ENCODE data around the gene JADE3.

JADE3 gene

DNA sequence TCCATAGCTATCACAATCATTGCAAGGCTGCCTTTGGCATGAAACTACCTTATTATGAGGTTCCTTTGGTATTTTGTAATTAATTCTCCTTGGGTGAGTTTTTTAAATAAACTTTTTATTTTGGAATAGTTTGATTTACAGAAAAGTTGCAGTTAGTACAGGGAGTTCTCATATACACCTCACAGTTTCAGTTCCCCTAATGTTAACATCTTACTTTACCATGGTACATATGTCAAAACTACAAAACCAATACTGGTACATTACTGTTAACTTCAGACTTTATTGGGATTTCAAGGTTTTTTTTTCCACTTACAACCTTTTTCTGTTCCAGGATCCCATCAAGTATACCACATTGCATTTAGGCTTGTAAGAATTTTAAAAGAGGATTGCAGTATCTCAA lies 114.0 kb downstream of the JADE3 start:
- no peak for DNase-seq (ENCODE audit: low spot score)

DNA sequence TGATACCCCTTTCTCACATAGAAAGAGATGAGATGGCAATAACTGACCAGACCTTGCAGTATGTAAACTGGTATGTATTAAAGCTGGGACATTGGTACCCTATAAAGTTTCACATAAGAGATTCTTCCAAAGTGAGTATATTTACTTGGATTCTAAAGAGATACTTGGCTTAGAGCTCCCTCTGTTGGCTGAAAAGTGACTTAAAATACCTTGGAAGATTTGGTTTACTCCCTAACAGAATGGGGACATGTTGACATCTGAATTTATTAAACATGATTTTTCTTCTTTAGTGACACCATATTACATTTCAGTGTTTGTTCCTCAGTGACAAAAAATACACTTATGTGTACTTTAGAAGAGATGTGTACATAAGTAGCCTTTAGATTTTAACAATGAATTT lies 118.1 kb downstream of the JADE3 start:
- DNase-seq (ENCODE audit: low spot score): no peak

DNA sequence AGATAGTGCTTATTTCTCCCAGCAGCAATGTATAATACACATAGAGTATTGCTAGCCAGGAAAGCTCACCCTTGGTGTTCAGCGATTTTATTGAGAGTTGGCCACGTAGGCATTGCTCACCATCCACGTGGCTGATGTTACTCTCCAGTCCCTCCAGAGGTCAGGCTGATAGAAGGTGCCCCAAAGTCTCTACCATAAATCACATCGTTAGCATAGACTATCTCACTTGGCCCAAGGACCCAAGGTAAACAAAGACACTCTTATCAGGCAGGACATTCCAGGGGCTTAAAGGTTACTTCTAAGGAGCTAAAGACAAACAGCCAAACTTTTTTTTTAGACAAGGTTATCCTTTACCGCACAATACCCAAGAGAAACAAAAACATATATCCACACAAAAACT lies 135.8 kb downstream of the JADE3 start:
- DNase-seq (ENCODE audit: low spot score): no peak

DNA sequence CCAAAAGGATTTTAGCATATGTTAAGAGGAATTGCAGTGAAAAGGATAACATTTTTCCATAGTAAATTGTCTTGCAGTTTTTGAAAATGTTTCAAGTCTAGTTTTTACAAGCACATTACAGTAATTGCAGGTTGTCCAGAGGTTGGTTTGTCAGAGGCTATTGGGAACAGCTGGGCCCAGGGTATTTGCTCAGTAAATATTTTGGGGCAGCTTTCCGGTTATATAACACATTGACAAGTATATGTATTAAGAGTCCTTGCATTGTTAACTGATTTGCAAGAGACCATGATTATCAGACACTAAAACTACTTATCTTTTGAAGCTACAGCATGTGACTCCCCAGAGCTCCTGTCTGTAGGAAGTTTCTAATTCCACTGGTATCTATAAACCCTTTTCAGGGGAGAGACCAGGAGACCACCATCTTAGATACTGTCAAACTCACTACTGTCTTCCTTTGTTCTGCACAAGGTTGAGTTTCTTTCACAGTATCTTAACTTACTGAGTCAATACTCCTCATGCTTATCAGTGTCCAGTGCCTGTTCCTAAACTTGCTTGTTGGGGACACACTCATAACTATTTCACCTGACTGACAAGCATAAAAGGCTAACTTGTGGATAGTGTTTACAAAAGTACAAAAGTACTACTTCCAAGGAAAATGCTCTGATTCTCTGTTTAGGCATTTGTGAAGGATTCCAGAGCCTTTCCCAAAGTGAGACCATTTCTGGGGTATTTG lies 147.1 kb downstream of the JADE3 start:
- no peak for DNase-seq (ENCODE audit: low spot score)

DNA sequence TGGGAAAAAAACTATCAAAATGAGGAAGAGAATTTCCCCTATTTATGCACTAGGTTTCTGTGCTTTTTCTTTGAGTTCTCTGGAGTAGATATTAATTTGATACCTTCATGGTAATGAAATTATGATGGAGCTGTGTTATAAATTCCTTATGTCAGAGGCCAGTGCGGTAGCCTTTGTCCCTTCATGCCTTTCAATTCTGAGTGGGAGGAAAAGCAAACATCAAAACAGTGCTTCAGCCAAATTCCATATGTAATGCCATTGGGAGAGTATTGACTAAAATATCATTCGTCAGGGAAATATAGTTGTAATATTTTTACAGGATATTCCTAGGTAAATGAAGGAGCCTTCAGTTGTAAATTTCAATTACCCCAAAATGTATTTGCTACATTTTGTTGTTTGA lies 148.5 kb downstream of the JADE3 start:
- no peak for DNase-seq (ENCODE audit: low spot score)

DNA sequence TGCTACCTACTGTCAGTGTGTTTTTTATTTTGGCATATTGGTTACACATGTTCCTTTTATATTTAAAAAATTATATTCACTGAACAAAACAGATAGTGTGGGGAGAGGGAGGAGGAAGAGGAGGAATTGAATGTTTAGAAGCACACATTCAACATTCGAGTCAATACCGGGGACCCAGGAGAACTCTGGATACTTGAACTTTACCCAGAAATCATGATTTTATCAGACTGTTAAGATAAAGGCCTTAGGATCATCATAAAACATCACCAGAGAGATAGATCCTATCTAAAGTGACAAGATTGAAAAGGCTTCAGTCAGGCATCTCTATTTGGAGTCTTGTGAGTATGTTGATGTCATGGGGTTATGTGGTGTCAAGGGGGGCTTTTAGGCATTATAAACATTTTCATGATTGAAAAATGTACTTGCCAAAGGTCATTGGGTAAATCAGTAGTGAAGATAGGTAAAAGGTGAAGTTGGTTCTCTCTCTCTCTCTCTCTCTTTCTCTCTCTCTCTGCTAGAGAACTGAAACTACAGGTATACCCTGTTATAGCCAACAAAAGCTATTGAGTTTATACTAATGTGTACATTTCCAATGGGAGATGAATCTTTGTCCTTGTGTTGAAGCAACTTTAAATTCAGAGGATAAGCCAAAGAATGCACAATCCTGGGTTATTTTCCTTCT lies 149.2 kb downstream of the JADE3 start:
- no peak for DNase-seq (ENCODE audit: low spot score)

DNA sequence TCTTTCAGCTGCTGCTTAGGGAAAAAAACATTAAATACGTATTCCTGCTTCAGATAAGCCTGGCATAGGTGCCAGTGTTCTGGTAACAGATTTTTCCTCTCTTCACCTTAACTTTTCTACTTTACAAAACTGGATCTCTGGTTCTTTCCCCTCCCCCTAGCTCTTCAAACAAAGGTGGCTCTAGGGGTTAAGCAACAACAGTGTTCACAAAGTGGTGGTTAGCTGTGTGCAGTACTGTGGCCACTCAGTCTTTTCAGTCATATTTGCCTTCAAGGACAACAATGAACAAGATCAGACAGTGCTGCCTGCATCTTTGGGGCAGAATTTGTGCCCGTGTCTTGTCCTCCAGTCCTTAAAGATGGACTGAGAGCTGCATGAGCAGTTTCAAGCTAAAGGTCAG lies 151.0 kb downstream of the JADE3 start:
- no peak for DNase-seq (ENCODE audit: low spot score)

DNA sequence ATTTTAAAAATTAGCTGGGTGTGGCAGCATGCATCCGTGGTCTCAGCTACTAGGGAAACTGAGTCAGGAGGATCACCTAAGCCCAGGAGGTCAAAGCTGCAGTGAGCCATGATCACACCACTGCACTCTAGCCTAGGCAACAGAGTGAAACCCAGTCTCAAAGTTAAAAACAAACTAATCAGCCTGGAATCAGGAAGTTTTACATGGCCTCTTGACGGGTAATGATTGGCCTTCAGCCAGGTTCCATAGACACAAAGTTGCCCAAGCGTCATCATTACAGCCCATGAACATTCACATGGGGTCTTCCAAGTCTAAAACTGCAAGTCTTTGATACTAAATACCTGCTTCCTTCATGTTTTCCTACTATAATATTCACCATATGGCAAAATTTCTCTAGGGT lies 156.0 kb downstream of the JADE3 start:
- no peak for DNase-seq (ENCODE audit: low spot score)

DNA sequence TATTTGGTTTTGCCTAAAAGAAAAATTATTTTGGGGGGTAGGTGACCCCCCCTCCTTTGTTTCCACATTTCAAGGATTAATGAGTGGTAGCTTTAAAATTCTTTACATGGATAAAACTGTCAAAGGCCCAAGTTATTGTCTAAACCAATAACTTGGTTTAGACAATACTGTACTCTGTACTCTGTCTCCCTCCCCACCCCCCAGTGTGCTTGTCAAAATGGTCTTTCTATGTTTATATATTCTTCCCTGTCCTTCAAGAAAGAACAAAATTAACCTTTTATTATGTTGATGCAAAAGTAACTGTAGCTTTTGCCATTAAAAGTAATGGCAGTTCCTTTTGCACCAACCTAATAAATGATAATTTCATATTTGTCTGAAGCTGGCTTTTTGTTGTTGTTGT lies 156.5 kb downstream of the JADE3 start:
- DNase-seq (ENCODE audit: low spot score): no peak

DNA sequence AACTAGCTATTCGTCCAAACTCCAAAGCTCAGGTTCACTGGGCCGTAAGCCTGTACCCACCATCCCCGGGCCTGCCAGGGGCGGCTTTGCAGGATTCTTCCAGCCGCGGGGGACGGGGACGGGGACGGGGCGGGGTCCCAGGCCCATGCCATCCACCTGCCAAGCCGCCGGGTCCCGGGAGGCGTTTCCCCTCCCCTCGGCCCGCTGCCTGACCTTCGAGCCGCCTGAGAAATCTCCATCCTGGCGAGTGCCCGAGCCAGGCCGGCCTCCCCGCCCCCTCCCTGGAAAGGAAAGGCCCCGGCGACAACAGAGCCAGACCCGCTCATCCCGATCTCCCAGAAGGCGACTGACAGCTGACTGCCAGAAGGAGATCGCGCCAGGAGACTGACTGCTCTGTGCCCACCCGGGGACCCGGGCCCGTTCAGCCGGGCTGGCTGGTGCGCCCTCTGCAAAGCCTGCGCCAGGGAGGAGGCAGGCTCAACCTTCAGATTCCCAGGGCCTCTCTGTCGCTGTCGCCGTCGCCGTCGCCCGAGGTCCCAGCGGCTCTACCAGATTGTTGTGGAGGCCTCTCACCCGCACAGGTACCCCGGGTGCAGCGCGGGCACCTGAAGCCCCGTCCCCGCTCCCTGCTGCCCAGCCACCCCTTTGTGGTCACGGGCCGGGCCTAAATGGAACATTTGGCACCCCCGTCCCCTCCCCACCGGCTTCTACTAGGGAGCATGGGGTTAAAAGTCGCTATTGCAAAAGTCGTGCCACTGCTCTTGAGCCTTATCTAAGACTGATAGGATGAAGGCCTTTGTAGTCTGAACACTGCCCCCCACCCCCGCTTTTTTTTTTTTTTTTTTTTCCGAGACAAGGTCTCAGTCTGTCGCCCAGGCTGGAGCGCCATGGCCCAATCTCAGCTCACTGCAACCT lies 166.2 kb downstream of the JADE3 start, which contains the start of gene RGN:
Gene RGN (plus strand): TSS at position 315 of the 915 bp plus-strand sequence. CDS start 2,702 bp downstream, outside the sequence.
- DNase-seq (ENCODE audit: low spot score): peak; percentile 54

DNA sequence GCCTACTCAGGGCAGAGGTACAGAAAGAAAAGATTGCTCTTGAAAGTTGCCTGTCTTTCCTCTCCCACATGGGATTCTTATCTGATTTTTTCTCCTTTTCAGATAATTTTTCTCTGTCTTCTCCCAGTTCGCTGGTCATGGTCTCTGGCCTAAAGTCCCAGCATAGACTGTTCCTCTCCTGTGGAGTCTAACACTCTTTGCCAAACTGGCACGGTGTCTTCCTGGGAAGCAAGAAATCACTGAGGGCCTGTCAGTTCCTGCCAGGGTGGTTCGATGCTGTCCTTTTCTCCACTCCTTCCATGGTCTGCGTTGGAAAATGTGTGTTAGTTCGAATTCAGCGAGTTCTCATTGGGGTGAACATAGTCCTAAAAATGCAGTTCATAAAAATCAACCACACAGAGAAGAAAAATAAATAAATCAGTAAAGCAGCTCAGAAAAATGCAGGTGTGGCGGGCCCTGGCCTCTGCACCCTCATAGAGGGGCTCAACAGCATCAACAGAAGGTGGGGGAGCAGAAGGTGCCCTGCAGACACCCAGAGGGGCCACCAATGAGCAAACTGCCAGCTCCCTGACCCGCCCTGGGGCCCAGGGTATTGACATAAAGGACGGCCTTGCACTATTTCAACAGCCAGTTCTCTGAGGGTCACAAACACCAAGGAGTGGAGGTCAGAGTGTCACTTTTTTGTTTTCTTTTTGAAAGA lies 168.1 kb downstream of the JADE3 start:
- no peak for DNase-seq (ENCODE audit: low spot score)

DNA sequence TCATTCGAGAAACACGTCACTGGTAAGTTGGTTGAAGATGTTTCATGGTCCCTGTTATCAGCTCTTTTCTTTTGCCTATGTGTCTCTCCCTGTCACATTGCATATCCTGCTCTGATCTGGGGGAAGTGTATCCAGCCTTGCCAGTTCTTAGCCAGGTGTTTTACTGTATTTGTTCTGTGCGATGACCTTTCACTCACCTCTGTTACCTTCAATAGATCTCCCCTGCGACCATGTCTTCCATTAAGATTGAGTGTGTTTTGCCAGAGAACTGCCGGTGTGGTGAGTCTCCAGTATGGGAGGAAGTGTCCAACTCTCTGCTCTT lies 168.7 kb downstream of the JADE3 start:
- DNase-seq (ENCODE audit: low spot score): no peak

DNA sequence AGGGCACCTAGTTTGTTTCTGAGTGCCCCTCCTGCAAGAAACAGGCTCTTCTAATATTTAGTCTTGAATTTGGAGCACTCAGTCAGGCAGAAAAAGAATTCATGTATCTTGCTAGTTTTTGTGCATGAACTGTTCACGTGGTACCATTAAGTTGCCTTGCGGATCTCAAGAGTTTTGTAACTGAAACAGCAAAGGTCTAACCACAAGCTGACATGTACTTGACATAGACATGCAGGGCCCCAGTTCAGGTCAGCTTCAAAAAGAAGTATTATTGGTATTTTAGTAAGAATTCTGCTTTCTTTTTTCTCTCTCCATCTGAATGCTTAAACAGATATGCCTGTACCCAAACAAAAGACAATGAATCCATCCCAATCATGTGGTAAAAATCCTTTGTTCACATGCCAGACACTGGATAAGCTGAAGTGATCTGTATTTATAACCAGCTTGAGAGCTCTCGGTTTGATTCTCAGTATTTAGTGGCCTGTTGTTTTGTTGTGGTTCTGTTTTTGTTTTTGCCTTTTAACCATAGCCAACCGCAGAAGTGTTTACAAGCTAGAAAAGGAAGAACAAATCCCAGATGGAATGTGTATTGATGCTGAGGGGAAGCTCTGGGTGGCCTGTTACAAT lies 179.0 kb downstream of the JADE3 start:
- DNase-seq (ENCODE audit: low spot score): no peak

DNA sequence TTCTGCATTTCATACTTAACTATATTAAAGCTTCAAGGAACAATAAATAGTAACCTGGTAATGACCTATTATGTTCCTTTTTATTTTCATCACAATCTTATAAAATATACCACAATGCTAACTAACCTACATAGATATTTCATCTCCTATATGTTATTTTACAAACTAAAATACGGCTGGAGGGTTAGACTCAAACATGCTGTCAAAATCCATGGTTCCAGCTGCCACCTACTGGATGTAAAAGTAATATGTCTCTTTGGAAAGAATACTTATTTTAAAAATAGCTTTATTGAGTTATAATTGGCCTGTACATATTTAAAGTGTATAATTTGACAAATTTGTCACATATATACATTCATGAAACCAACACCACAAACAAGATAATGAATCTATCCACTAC lies 181.0 kb downstream of the JADE3 start:
- no peak for DNase-seq (ENCODE audit: low spot score)

DNA sequence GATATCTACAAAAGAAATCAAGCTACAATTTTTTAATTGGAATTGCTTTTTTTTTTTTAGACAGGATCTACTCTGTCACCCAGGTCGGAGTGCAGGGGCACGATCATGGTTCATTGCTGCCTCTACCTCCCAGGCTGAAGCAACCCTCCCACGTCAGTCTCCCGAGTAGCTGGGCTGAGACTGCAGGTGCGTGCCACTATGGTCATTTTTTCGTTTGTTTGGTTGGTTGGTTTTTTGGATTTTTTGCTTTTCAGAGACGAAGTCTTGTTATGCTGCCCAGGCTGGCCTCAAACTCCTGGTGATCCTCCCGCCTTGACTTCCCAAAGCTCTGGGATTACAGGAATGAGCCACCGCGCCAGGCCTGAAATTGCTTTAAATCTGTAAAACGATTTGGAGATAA lies 181.6 kb downstream of the JADE3 start:
- no peak for DNase-seq (ENCODE audit: low spot score)

DNA sequence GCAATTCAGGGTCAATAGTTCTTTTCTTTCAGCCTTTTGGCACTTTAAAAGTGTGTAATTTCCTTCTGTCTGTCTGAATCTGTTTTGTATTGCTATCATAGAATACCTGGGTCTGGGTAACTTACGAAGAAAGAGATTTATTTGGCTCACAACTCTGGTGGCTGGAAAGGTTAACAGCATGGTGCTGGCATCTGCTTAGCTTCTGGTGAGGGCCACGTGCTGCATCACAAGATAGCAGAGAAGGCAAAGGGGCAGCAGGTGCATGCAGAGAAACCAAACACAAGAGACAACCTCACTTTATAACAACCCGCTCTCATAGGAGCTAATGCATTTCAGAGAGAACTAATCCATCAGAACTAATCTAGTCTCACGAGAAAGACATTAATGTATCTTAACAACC lies 184.8 kb downstream of the JADE3 start:
- DNase-seq (ENCODE audit: low spot score): no peak

DNA sequence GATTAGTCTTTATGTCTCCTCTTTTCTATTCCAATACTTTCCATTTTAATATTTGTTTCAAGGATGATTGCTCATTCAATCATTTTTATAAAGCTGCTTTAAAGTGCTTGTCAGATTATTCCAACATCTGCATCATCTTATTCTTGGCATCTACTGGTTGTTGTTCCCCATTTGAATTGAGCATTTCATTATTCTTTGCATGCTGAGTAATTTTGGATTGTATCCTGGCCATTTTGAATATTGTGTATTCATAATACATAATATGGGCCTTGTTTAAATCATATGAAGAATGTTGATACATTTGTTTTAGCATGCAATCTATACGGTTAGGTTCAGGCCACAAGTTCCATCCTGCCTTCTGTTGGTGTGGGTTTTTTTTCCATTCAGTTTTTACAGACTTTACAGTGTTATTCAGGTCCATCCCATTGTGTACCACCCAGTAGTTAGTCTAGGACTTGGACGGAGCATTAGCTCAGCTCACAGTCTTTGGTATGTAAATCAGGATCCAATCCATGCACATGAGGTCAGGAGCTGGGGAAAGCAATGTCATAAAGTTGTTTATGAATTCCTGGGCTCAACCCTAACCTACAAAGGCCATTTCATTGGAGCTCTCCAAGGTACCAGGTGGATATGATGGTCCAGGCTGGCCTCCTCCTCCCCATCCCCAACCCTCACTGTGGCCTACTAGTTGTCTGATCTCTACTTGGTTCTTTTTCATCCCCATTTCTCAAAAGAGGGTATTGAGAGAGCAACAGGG lies 186.3 kb downstream of the JADE3 start:
- DNase-seq (ENCODE audit: low spot score): no peak

DNA sequence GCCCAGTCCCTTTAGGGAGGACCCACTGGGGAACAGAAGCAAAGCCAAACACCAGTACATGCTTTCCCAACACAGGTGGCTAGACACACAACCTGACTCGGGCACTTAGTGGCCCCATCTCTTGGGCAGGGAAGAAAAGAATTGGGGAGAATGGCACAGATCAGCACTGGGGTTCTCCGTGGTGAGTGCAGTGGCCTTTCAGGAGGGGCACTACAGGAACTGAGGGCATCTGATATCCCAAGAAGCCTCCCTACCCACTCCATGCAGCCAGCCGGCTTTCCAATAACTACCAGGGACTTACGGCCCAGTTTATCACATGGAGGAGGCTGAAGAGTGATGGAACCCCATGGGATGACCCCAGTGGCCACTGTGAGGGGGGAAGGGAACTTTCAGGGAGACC lies 189.0 kb downstream of the JADE3 start:
- DNase-seq (ENCODE audit: low spot score): no peak
